Psoas muscle (tissue), 8 donors: ENCODE results near the gene TTYH3. TPM values are rescaled to one million over a fixed set of nuclear protein-coding genes. Genes with fewer than 3 reads are reported as not detected.
"Not testable (repeated sequence)": the region's sequence is repeated elsewhere in the genome, so short reads cannot be mapped to it uniquely, and the experiment has no call there.

Source experiments
- ATAC-seq, 4 donors: fragments of 200-7000 bp; cut with Tn5 transposase; one replicate each; pipeline ENCODE4 v1.9.1; 2020; ENCODE audit warnings: moderate library complexity in 3 of 4, mild to moderate bottlenecking in 2 of 4
- DNase-seq, 2 donors: peaks; one replicate each; pipeline ENCODE4 v3.0.0-alpha.2; 2020
- H3K27ac ChIP-seq: fragments of 200-600 bp; one replicate; pipeline ENCODE4 v1.8.0; 2022
- H3K27me3 ChIP-seq, 3 donors: fragments of 200-600 bp in 1 of 3; one replicate each; pipeline versions ENCODE4 v1.6.1 to v1.8.0; 2013 to 2022; ENCODE audit warnings: low read length in 2 of 3, mild to moderate bottlenecking in 2 of 3, moderate library complexity in 1 of 3; ENCODE audit not compliant: insufficient read depth in 3 of 3
- H3K36me3 ChIP-seq, 2 donors: fragments of 200-600 bp in 1 of 2; one replicate each; pipeline versions ENCODE4 v1.6.1 to v1.8.0; 2013 to 2022; ENCODE audit warnings: low read depth in 1 of 2, mild to moderate bottlenecking in 1 of 2, moderate library complexity in 1 of 2; ENCODE audit not compliant: insufficient read depth in 1 of 2
- H3K4me1 ChIP-seq: fragments of 200-600 bp; one replicate; pipeline ENCODE4 v1.8.0; 2022
- H3K4me3 ChIP-seq: fragments of 200-600 bp; one replicate; pipeline ENCODE4 v1.8.0; 2022; ENCODE audit warnings: mild to moderate bottlenecking
- H3K9me3 ChIP-seq: fragments of 200-600 bp; one replicate; pipeline ENCODE4 v1.8.0; 2022
- WGBS, 3 donors: extraction: QIAGEN DNeasy Blood & Tissue Kit; methylation state at CpG; one replicate each; pipeline versions ENCODE4 v1.1.6 to v1.1.7; 2013; 5-methylcytosine and 5-hydroxymethylcytosine counted together
- intact Hi-C, 2 donors: fragments of 100-400 bp; cut with DNase I; formaldehyde crosslinking; loops; one replicate each; pipeline versions ENCODE4 v1.11.0 to v1.14.2; 2022
- polyA plus RNA-seq, 3 donors: library from polyadenylated mRNA; stranded (reverse); fragments of 200-250 nt; gene quantifications; one replicate each; pipeline ENCODE4 v1.2.3, GENCODE V29; 2013
- total RNA-seq, 4 donors: library from RNA; stranded (reverse); fragmentation: NEBNext Ultra II Directional in 2 of 4; extraction: Animal tissue kit (Norgen Biotek cat#: 25700) in 2 of 4; gene quantifications; one replicate each; pipeline versions ENCODE4 v1.2.1 to v1.2.4, GENCODE V29; 2021 to 2023
- TF ChIP-seq, protein P1 (sequence below): fragments of 200-600 bp; IDR thresholded peaks from one replicate; pipeline ENCODE4 v1.8.0; 2022; ENCODE audit warnings: antibody characterized with exemption
- donor health status: healthy with polysubstance abuse.
- donor health status: DM: no; HTN: no; CAD: no; lungs with moderate emphysema.
- donor health status: Bipolar disorder and iron deficiency.
- donor health status: healthy.
- donor health status: DM: yes; HTN: yes; CAD: no.
- donor health status: DM: no; HTN: no; CAD: no.
- donor health status: DM: no; HTN: no; CAD: no.
- donor health status: DM: yes; HTN: yes; CAD: no.

Gene TTYH3
- total and polyA plus RNA-seq, 7 donors, result 1.3 to 11.3 (median 6.5) TPM

DNA sequence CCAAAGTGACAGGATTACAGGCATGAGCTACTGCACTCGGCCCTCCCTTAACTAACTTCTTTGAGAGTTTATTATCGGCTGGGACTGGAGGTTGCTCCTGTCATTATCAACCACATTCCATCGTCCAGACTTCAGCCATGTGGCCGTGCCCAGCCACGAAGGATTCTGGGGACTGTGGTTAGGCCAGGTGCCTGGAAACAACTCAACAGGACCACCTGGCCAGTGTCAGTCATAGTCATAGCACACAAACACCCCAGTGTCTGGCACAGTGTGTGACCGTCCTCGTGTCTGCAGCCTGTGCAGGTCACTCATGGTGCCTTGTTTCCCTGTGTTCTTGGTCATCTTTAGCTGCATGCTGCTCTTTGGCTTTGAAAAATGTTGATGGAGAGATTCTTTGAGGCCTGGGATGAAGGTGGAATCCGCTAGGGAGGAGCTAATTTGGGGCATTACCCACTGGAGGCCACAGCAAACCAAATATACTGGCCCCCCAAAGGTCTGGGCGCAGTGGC is 43.5 kb downstream of the TTYH3 start:
- intact Hi-C loops, result no loop called here
- no peak overlapping the region for H3K27ac ChIP-seq
- no peaks in the 10 kb centered on the region for H3K9me3 ChIP-seq
- H3K4me1 ChIP-seq, result no peaks in the 10 kb centered on the region
- TF ChIP-seq, protein P1, sequence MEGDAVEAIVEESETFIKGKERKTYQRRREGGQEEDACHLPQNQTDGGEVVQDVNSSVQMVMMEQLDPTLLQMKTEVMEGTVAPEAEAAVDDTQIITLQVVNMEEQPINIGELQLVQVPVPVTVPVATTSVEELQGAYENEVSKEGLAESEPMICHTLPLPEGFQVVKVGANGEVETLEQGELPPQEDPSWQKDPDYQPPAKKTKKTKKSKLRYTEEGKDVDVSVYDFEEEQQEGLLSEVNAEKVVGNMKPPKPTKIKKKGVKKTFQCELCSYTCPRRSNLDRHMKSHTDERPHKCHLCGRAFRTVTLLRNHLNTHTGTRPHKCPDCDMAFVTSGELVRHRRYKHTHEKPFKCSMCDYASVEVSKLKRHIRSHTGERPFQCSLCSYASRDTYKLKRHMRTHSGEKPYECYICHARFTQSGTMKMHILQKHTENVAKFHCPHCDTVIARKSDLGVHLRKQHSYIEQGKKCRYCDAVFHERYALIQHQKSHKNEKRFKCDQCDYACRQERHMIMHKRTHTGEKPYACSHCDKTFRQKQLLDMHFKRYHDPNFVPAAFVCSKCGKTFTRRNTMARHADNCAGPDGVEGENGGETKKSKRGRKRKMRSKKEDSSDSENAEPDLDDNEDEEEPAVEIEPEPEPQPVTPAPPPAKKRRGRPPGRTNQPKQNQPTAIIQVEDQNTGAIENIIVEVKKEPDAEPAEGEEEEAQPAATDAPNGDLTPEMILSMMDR, result no peak
- DNase-seq, result no peak
- no peaks in the 10 kb centered on the region for H3K36me3 ChIP-seq
- no peak for ATAC-seq
- 60 to 66% (median 61%) methylated on average over 9 of the region's 9 CpGs for WGBS, 3 donors
- H3K4me3 ChIP-seq, result no peak overlapping the region
- H3K27me3 ChIP-seq, result peaks cover 0 to 11% (median 1%) of the 10 kb centered on the region in 3 donors

- ATAC-seq, intact Hi-C loops: not testable (repeated sequence)
- WGBS, 3 donors, result 54 to 61% (median 59%) methylated on average over 7 of the region's 8 CpGs
Measured at GRCh38 chr7:2676576-2676975, 44.8 kb downstream of the TTYH3 start.

DNA sequence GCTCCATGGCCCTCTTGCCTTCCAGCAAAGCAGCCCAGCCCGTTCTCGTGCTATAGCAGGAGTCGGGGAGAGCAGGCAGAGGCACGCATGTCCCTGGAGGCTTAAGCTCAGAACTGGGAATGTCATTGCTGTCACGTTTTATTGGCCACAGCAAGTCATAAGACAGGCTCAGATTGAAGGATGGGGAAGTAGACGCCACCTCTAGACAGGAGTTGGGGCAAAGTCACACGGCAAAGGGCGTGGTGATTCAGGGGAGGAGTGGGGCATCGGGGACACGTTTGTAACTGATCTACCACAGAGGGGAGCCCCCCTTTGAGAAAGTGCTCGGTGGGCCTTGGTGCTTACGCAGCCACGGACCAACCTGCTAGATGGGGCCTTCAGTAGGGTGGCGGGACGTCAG is 46.7 kb downstream of the TTYH3 start:
- not testable (repeated sequence) for ATAC-seq, DNase-seq
- WGBS, 3 donors, result 78 to 85% (median 82%) methylated on average over 13 to 15 of the region's 15 CpGs

More at GRCh38 chr7:2676576-2676975, 44.8 kb downstream of the TTYH3 start:
- H3K9me3 ChIP-seq, DNase-seq, H3K27ac ChIP-seq, H3K36me3 ChIP-seq, H3K4me3 ChIP-seq, H3K4me1 ChIP-seq: not testable (repeated sequence)
- peaks cover 0 to 18% (median 0%) of the 10 kb centered on the region in 3 donors for H3K27me3 ChIP-seq

DNA sequence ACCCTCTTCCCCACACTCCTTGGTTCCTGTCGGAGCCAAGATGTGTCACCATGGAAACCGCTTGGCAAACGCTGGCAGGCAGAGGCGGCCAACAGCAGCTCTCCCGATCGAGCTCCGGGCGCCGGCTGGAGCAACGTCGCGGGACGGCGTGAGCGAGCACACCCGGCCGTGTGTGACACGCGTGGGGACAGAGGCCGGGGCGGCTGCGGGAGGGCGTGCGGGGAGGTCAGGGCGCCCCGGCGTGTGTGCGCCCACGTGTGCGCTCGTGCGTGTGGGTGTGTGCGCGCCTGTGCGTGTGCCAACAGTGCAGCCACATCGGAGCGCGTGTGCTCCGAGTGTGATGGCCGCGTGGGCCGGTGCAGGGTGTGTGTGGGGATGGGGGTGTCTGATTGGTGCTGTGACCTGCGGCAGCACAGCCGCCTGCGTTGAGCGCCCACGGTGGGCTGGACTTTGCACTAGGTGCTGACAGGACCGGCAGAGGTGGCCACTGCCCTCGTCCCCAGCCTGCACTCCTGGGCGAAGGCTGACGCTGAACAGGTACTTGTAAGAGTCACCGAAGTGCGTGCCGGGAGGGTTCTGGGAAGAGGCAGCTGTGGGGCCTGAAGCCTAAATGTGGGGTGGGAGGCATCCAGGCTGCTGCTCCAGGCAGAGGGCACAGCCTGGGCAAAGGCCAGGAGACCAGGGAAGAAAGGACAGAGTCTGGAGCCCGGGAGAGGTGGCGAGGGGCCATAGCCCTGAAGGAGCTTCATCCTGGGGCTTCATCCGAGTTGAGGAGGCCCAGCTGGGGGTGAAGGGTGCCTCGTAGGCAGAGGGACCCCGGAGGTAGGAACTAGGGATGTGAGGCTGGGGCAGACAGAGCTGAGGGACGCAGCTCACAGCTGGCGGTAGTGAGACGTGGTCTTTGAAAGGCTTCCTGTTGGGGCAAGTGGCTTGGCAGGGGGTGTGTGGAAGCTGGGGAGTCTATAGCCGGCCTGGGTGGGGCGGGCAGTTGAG is 47.6 kb downstream of the TTYH3 start:
- H3K9me3 ChIP-seq, H3K27ac ChIP-seq, H3K36me3 ChIP-seq, DNase-seq, H3K4me3 ChIP-seq, H3K4me1 ChIP-seq: not testable (repeated sequence)
- peak in 1 of 4 donors; percentile 29 for ATAC-seq
- intact Hi-C loops, result loop anchor here (2.0 to 5.0 kb wide), 4 partner anchors 112 to 229 kb away; partner anchors contain the start of gene GRIFIN (in 1 of the 2)
- WGBS, 3 donors, result 47 to 57% (median 52%) methylated on average over 50 to 63 of the region's 64 CpGs
- peaks cover 0 to 39% (median 5%) of the 10 kb centered on the region in 3 donors for H3K27me3 ChIP-seq

More for the DNA sequence above, 46.7 kb downstream of the TTYH3 start:
- intact Hi-C loops, H3K36me3 ChIP-seq, H3K9me3 ChIP-seq, H3K4me3 ChIP-seq, H3K4me1 ChIP-seq, H3K27ac ChIP-seq: not testable (repeated sequence)
- peaks cover 0 to 34% (median 5%) of the 10 kb centered on the region in 3 donors for H3K27me3 ChIP-seq

DNA sequence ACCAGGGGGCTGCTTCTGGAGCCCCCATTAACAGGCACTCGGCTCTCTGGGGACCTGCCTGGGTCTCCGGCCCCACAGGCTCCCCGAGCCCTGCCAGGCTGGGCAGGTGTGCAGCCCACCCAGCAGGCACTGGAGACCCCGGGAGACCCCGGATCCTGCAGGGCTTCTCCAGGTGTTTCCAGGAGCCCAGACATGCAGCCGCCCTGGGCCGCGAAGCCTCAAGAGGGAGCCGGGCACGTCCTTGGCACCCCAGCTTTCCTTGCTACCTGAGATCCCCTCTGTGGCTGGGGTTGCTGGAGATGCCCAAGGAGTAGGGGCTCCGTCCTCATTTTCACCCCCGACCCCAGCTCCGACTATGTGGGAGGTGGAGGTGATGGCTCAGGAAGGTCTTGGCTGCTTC is 48.5 kb downstream of the TTYH3 start:
- Histone ChIP-seq H3K36me3 (no peaks in the 10 kb centered on the region), H3K9me3 (no peaks in the 10 kb centered on the region), H3K4me1 (no peaks in the 10 kb centered on the region), H3K27me3 (peaks cover 0 to 43% (median 5%) of the 10 kb centered on the region in 3 donors), H3K27ac (no peak overlapping the region), H3K4me3 (no peak overlapping the region)
- TF ChIP-seq, protein P1, result no peak
- DNase-seq (no peak), ATAC-seq (peak in 2 of 4 donors; percentile 4 to 7)
- intact Hi-C loops, result loop anchor here (2.0 to 5.0 kb wide), 4 partner anchors 113 to 229 kb away; partner anchors contain the start of gene GRIFIN (in 1 of the 2)
- 85 to 93% (median 88%) methylated on average over 13 of the region's 13 CpGs for WGBS, 3 donors
